Ovary (tissue), 3 donors: Measurements from ENCODE around the gene RAP1A.

Experiments
- POLR2A ChIP-seq: fragments of 450-650 bp; IDR thresholded peaks from one replicate; pipeline ENCODE4 v1.6.1; 2017; ENCODE audit warnings: antibody characterized with exemption, mild to moderate bottlenecking, moderate library complexity
- TF ChIP-seq, protein P1 (sequence below), 3 donors: fragments of 450-650 bp in 2 of 3; fragments of 200-600 bp in 1 of 3; IDR thresholded peaks; one replicate each; pipeline versions ENCODE4 v1.5.1 to v1.8.0; 2016 to 2022; ENCODE audit warnings: antibody characterized with exemption in 3 of 3, mild to moderate bottlenecking in 1 of 3
- donor health status: DM: no; HTN: no; CAD: no.

DNA sequence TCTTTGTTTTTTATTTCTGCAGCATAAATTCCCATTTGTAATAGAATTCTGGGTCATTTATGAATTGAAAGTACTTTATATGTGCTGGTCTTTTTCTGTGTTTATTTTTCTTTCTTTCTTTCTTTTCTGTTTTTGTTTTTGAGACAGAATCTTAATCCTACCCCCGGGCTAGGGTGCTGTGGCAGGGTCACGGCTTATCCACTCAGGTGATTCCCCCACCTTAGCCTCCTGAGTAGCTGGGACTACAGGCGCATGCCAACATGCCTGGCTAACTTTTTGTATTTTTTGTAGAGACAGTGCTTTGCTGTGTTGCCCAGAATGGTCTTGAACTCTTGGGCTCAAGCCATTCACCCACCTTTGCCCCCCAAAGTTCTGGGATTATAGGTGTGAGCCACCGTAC is 18.7 kb downstream of the RAP1A start:
- TF ChIP-seq, protein P1, sequence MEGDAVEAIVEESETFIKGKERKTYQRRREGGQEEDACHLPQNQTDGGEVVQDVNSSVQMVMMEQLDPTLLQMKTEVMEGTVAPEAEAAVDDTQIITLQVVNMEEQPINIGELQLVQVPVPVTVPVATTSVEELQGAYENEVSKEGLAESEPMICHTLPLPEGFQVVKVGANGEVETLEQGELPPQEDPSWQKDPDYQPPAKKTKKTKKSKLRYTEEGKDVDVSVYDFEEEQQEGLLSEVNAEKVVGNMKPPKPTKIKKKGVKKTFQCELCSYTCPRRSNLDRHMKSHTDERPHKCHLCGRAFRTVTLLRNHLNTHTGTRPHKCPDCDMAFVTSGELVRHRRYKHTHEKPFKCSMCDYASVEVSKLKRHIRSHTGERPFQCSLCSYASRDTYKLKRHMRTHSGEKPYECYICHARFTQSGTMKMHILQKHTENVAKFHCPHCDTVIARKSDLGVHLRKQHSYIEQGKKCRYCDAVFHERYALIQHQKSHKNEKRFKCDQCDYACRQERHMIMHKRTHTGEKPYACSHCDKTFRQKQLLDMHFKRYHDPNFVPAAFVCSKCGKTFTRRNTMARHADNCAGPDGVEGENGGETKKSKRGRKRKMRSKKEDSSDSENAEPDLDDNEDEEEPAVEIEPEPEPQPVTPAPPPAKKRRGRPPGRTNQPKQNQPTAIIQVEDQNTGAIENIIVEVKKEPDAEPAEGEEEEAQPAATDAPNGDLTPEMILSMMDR (IDR thresholded peaks at IDR 0.05), result no peak
- TF ChIP-seq POLR2A, result no peak
